CD14-positive monocyte (primary cell): Measurements from ENCODE around the gene RANBP3. TPM values are rescaled to one million over a fixed set of nuclear protein-coding genes. Genes with fewer than 3 reads are reported as not detected.

ENCODE experiments used
- DNase-seq, 3 donors: peaks; one replicate each; pipeline ENCODE4 v3.0.0-alpha.2; 2011 to 2022
- H2AFZ ChIP-seq: 2 replicates; pipeline ENCODE4 v1.6.0; 2012; ENCODE audit warnings: mild to moderate bottlenecking, low read depth, low read length, inconsistent platforms; ENCODE audit not compliant: insufficient read depth, poor library complexity, severe bottlenecking
- H3K27ac ChIP-seq, 2 donors: 1 replicate in 1 of 2; 2 replicates in 1 of 2; pipeline ENCODE4 v1.5.1; 2012 to 2013; ENCODE audit warnings: low read length in 2 of 2, control low read depth in 1 of 2, inconsistent platforms in 1 of 2, low read depth in 1 of 2, mild to moderate bottlenecking in 1 of 2
- H3K27me3 ChIP-seq, 2 donors: one replicate each; pipeline versions ENCODE4 v1.6.0 to v1.6.1; 2011 to 2013; ENCODE audit warnings: low read length in 2 of 2; ENCODE audit not compliant: control insufficient read depth in 2 of 2, insufficient read depth in 2 of 2
- H3K36me3 ChIP-seq, 2 donors: replicated peaks in 1 of 2; 1 replicate in 1 of 2; 2 replicates in 1 of 2; pipeline versions ENCODE4 v1.5.1 to v1.6.1; 2012 to 2013; ENCODE audit warnings: low read length in 2 of 2, control low read depth in 1 of 2, inconsistent platforms in 1 of 2, mild to moderate bottlenecking in 1 of 2; ENCODE audit not compliant: insufficient read depth in 2 of 2, control insufficient read depth in 1 of 2
- H3K4me1 ChIP-seq, 2 donors: 1 replicate in 1 of 2; 2 replicates in 1 of 2; pipeline versions ENCODE4 v1.5.1 to v1.6.1; 2012 to 2013; ENCODE audit warnings: low read length in 2 of 2, control low read depth in 1 of 2, inconsistent platforms in 1 of 2, mild to moderate bottlenecking in 1 of 2, moderate library complexity in 1 of 2; ENCODE audit not compliant: insufficient read depth in 2 of 2, control insufficient read depth in 1 of 2
- H3K4me2 ChIP-seq: replicated peaks from 2 replicates; pipeline ENCODE3; 2012; ENCODE audit warnings: low read length, moderate library complexity, mild to moderate bottlenecking; ENCODE audit not compliant: poor library complexity, severe bottlenecking; ENCODE audit errors: extremely low read depth
- H3K4me3 ChIP-seq, 3 experiments: fragments of 200-600 bp in 1 of 3; sonication (generic) in 1 of 3; replicated peaks in 1 of 3; 1 replicate in 2 of 3; 2 replicates in 1 of 3; pipeline ENCODE4 v1.5.1; 2011 to 2013; ENCODE audit warnings: low read length in 3 of 3, mild to moderate bottlenecking in 3 of 3, control low read depth in 2 of 3, low read depth in 2 of 3, inconsistent platforms in 1 of 3, moderate library complexity in 1 of 3
- H3K79me2 ChIP-seq: 2 replicates; pipeline ENCODE4 v1.6.0; 2012; ENCODE audit warnings: mild to moderate bottlenecking, control low read depth, inconsistent platforms, low read length, moderate library complexity; ENCODE audit not compliant: insufficient read depth
- H3K9ac ChIP-seq: 2 replicates; pipeline ENCODE4 v1.6.0; 2017; ENCODE audit warnings: low read length, mild to moderate bottlenecking; ENCODE audit not compliant: insufficient read depth, poor library complexity, severe bottlenecking
- H3K9me3 ChIP-seq, 2 donors: replicated peaks in 1 of 2; 1 replicate in 1 of 2; 2 replicates in 1 of 2; pipeline versions ENCODE4 v1.5.1 to v1.6.1; 2012 to 2013; ENCODE audit warnings: low read length in 2 of 2, control low read depth in 1 of 2; ENCODE audit not compliant: control insufficient read depth in 1 of 2, insufficient read depth in 1 of 2
- H4K20me1 ChIP-seq: 2 replicates; pipeline ENCODE4 v1.6.0; 2012; ENCODE audit warnings: mild to moderate bottlenecking, low read length, control low read depth, moderate library complexity; ENCODE audit not compliant: insufficient read depth
- H3K27ac Mint-ChIP-seq, 7 donors: one replicate each; pipeline ENCODE4 v1.8.0; 2020; ENCODE audit warnings: mild to moderate bottlenecking in 7 of 7, mixed read lengths in 7 of 7, moderate library complexity in 6 of 7, inconsistent platforms in 2 of 7
- H3K27me3 Mint-ChIP-seq, 3 donors: one replicate each; pipeline ENCODE4 v1.8.0; 2021 to 2022; ENCODE audit warnings: low read depth in 3 of 3, mild to moderate bottlenecking in 3 of 3, mixed read lengths in 3 of 3, moderate library complexity in 3 of 3, inconsistent platforms in 1 of 3
- H3K36me3 Mint-ChIP-seq, 2 donors: one replicate each; pipeline ENCODE4 v1.8.0; 2020; ENCODE audit warnings: mixed read lengths in 2 of 2, inconsistent platforms in 1 of 2, mild to moderate bottlenecking in 1 of 2
- H3K4me1 Mint-ChIP-seq: one replicate; pipeline ENCODE4 v1.8.0; 2020; ENCODE audit warnings: mild to moderate bottlenecking, mixed read lengths
- H3K4me3 Mint-ChIP-seq, 2 donors: one replicate each; pipeline ENCODE4 v1.8.0; 2020; ENCODE audit warnings: mild to moderate bottlenecking in 2 of 2, mixed read lengths in 2 of 2, moderate library complexity in 1 of 2
- H3K9me3 Mint-ChIP-seq, 7 donors: one replicate each; pipeline ENCODE4 v1.8.0; 2020 to 2022; ENCODE audit warnings: mixed read lengths in 7 of 7, mild to moderate bottlenecking in 6 of 7, moderate library complexity in 6 of 7, inconsistent platforms in 2 of 7
- WGBS: methylation state at CpG from one replicate; pipeline ENCODE4 v1.1.5; 2013; ENCODE audit warnings: missing lambda C conversion rate; ENCODE audit not compliant: insufficient coverage; 5-methylcytosine and 5-hydroxymethylcytosine counted together
- intact Hi-C, 2 donors: fragments of 100-400 bp; cut with micrococcal nuclease; formaldehyde crosslinking; loops; one replicate each; pipeline versions ENCODE4 v1.15.0 to v1.15.1; 2023
- polyA plus RNA-seq, 3 donors: library from polyadenylated mRNA; depleted of rRNA in 1 of 3; unstranded in 2 of 3; stranded (reverse) in 1 of 3; fragments of 300-500 nt in 2 of 3; fragments of >200 nt in 1 of 3; fragmentation: Illumina TruSeq in 2 of 3; gene quantifications; 1 replicate in 2 of 3; 2 replicates in 1 of 3; pipeline ENCODE4 v1.2.3, GENCODE V29; 2012 to 2021
- TF ChIP-seq, protein P1 (sequence below): fragments of 200-600 bp; IDR thresholded peaks from one replicate; pipeline ENCODE4 v1.8.0; 2022; ENCODE audit warnings: antibody characterized with exemption, mild to moderate bottlenecking

Gene RANBP3
- polyA plus RNA-seq, 3 donors = 4.5 to 49.5 (median 8.1) TPM

DNA sequence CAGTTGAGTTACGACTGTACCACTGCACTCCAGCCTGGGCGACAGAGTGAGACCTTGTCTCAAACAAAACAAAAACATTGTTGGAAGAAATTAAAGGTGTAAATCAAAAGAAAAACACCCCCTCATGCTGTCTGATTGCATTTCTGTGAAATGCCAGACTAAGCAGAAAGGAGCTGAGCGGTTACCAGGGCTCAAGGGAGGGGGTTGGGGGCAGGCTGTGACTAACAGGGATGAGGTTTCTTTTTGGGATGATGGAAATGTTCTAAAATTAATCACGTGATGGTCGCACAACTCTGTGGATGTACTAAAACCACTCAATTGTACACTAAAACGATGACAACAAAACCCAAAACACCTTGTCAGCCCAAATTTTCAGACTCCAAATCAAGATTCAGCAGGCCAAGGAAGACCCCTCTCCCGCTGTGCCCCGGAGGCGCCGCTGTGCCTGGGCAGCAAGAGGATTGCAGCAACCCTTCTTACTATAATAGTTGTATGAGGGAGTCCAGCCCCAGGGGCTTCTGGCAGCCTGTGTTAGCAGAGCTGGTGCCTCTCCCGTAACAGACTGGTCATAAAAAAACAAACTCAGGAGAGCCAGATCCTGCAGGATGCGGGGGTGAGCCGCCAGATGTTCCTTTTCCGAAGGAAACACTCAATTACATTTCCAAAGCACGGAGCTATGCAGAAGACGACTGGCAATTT is 43.0 kb downstream of the RANBP3 start:
- H3K9me3 Mint-ChIP-seq = no peaks in the 10 kb centered on the region
- intact Hi-C loops = no loop called here
- H3K9ac ChIP-seq = no peak overlapping the region
- peaks cover 79 to 97% of the 10 kb centered on the region in 2 donors for H3K36me3 ChIP-seq
- H3K4me3 Mint-ChIP-seq = no peak overlapping the region
- no peak overlapping the region for H3K4me2 ChIP-seq
- no peaks in the 10 kb centered on the region for H3K9me3 ChIP-seq
- peaks cover 41% of the 10 kb centered on the region for H4K20me1 ChIP-seq
- no peak overlapping the region for H2AFZ ChIP-seq
- 93% methylated on average over 4 of the region's 16 CpGs for WGBS
- H3K4me3 ChIP-seq = no peak overlapping the region
- H3K27me3 Mint-ChIP-seq = peaks cover 0 to 2% (median 0%) of the 10 kb centered on the region in 3 donors
- DNase-seq = no peak
- TF ChIP-seq, protein P1, sequence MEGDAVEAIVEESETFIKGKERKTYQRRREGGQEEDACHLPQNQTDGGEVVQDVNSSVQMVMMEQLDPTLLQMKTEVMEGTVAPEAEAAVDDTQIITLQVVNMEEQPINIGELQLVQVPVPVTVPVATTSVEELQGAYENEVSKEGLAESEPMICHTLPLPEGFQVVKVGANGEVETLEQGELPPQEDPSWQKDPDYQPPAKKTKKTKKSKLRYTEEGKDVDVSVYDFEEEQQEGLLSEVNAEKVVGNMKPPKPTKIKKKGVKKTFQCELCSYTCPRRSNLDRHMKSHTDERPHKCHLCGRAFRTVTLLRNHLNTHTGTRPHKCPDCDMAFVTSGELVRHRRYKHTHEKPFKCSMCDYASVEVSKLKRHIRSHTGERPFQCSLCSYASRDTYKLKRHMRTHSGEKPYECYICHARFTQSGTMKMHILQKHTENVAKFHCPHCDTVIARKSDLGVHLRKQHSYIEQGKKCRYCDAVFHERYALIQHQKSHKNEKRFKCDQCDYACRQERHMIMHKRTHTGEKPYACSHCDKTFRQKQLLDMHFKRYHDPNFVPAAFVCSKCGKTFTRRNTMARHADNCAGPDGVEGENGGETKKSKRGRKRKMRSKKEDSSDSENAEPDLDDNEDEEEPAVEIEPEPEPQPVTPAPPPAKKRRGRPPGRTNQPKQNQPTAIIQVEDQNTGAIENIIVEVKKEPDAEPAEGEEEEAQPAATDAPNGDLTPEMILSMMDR = no peak
- H3K4me1 Mint-ChIP-seq = no peaks in the 10 kb centered on the region
- peak overlapping the region in 4 of 7 donors; percentile 35 to 63 (median 44) for H3K27ac Mint-ChIP-seq
- peak overlapping the region in 1 of 2 donors; percentile 36 for H3K27ac ChIP-seq
- H3K4me1 ChIP-seq = no peaks in the 10 kb centered on the region
- no peaks in the 10 kb centered on the region for H3K79me2 ChIP-seq
- H3K36me3 Mint-ChIP-seq = peaks cover 72 to 95% of the 10 kb centered on the region in 2 donors
- H3K27me3 ChIP-seq = no peaks in the 10 kb centered on the region

DNA sequence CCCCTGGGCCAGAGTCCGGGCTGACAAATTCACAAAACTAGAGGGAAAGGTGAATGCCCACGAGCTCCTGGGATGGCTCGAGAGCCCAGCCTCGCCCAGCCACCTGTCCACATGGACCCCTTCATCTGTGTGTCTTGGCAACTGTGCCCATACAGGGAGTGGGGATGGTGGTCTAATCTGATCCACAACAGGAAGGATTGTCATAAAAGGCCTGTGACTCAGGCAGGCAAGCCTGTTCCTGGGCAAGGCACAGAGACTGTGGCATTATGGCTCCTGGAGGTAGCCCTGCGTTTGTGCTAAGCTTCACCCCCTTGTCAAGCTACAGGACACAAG is 43.9 kb downstream of the RANBP3 start:
- no peaks in the 10 kb centered on the region for H3K4me1 ChIP-seq
- intact Hi-C loops = no loop called here
- H3K27me3 ChIP-seq = no peaks in the 10 kb centered on the region
- H3K27me3 Mint-ChIP-seq = peaks cover 0 to 2% (median 0%) of the 10 kb centered on the region in 3 donors
- H3K4me2 ChIP-seq = no peak overlapping the region
- no peaks in the 10 kb centered on the region for H3K4me1 Mint-ChIP-seq
- no peak for DNase-seq
- H3K9me3 Mint-ChIP-seq = no peaks in the 10 kb centered on the region
- H2AFZ ChIP-seq = no peak overlapping the region
- WGBS = 94% methylated on average over 5 of the region's 5 CpGs
- no peak overlapping the region for H3K4me3 ChIP-seq
- H3K9me3 ChIP-seq = no peaks in the 10 kb centered on the region
- H3K36me3 ChIP-seq = peaks cover 79 to 97% of the 10 kb centered on the region in 2 donors
- H3K27ac ChIP-seq = no peak overlapping the region
- H3K9ac ChIP-seq = no peak overlapping the region
- no peaks in the 10 kb centered on the region for H3K79me2 ChIP-seq
- H4K20me1 ChIP-seq = peaks cover 32% of the 10 kb centered on the region
- TF ChIP-seq, protein P1 = no peak
- H3K36me3 Mint-ChIP-seq = peaks cover 72 to 95% of the 10 kb centered on the region in 2 donors
- H3K4me3 Mint-ChIP-seq = no peak overlapping the region
- H3K27ac Mint-ChIP-seq = peak overlapping the region in 2 of 7 donors; percentile 43 to 46
